Neural crest cell (in vitro differentiated cells): ENCODE measurements around the gene CAMK2B. TPM values are rescaled to one million over a fixed set of nuclear protein-coding genes. Genes with fewer than 3 reads are reported as not detected.

Source experiments
- DNase-seq: peaks from one replicate; pipeline ENCODE4 v3.0.0; 2021; ENCODE audit warnings: low read depth, mixed read lengths, low spot score
- H3K27ac Mint-ChIP-seq: one replicate; pipeline ENCODE4 v1.8.0; 2021; ENCODE audit warnings: mild to moderate bottlenecking, mixed read lengths; ENCODE audit not compliant: unreplicated experiment
- H3K27me3 Mint-ChIP-seq: 2 replicates; pipeline ENCODE4 v1.8.0; 2021; ENCODE audit warnings: low read depth, mild to moderate bottlenecking, mixed read lengths
- H3K36me3 Mint-ChIP-seq: 2 replicates; pipeline ENCODE4 v1.8.0; 2021; ENCODE audit warnings: low read depth, mild to moderate bottlenecking, mixed read lengths
- H3K4me1 Mint-ChIP-seq: 2 replicates; pipeline ENCODE4 v1.8.0; 2021; ENCODE audit warnings: mixed read lengths
- H3K4me3 Mint-ChIP-seq: one replicate; pipeline ENCODE4 v1.8.0; 2021; ENCODE audit warnings: mild to moderate bottlenecking, mixed read lengths
- H3K9me3 Mint-ChIP-seq: 2 replicates; pipeline ENCODE4 v1.8.0; 2021; ENCODE audit warnings: mixed read lengths
- long read RNA-seq: library from polyadenylated mRNA; unstranded; transcript quantifications from one replicate; pipeline ENCODE4 v2.0.0, GENCODE V29; 2020
- total RNA-seq: library from RNA; stranded (reverse); gene quantifications from 2 replicates; pipeline ENCODE4 v1.2.1, GENCODE V29; 2021
- TF ChIP-seq, protein P1 (sequence below): fragments of 200-600 bp; sonication (generic); conservative IDR thresholded peaks from 2 replicates; pipeline ENCODE4 v1.5.0; 2021; ENCODE audit warnings: antibody characterized with exemption, mild to moderate bottlenecking

Gene CAMK2B
- 1.6 and 2.4 TPM in 2 replicates for total RNA-seq
- long read RNA-seq, partial matches to known transcripts, result 0 of 1 reads
- long read RNA-seq, other reads (novel, unspliced or antisense), result 0 of 1 reads

DNA sequence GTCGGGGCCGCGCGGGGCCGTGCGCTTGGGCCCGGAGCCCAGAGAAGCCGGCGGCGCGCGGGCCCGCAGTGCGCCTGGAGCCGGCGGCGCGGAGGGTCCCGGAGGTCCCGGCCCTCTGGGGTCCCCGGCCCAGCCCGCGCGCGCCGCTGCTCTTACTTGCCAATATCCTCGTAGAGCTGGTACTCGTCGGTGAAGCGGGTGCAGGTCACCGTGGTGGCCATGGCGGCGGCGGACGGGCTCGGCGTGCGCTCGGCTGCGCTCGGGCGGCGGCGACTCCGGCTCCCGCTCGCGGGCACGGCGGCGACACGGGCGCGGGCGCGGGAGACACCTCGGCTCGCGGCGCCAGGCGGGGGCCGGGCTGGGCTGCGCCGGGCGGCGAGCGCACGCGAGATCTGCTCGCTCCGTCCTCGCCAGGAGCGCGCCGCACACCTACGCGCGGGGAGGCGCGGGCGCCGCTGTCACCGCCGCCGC is at the start of gene CAMK2B:
TSS of gene CAMK2B (minus strand) at position 394 of the 471 bp plus-strand sequence. CDS start at position 221, 173 bp downstream.
- Mint-ChIP-seq H3K27me3 (peaks cover 64% of the 10 kb centered on the region), H3K4me3 (peak within 1 kb of the TSS; percentile 97), H3K9me3 (peaks cover 4% of the 10 kb centered on the region), H3K36me3 (no peaks in the 10 kb centered on the region), H3K4me1 (peaks cover 5% of the 10 kb centered on the region), H3K27ac (no peak within 1 kb of the TSS)
- TF ChIP-seq, protein P1, sequence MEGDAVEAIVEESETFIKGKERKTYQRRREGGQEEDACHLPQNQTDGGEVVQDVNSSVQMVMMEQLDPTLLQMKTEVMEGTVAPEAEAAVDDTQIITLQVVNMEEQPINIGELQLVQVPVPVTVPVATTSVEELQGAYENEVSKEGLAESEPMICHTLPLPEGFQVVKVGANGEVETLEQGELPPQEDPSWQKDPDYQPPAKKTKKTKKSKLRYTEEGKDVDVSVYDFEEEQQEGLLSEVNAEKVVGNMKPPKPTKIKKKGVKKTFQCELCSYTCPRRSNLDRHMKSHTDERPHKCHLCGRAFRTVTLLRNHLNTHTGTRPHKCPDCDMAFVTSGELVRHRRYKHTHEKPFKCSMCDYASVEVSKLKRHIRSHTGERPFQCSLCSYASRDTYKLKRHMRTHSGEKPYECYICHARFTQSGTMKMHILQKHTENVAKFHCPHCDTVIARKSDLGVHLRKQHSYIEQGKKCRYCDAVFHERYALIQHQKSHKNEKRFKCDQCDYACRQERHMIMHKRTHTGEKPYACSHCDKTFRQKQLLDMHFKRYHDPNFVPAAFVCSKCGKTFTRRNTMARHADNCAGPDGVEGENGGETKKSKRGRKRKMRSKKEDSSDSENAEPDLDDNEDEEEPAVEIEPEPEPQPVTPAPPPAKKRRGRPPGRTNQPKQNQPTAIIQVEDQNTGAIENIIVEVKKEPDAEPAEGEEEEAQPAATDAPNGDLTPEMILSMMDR, result no peak
- DNase-seq, result no peak

DNA sequence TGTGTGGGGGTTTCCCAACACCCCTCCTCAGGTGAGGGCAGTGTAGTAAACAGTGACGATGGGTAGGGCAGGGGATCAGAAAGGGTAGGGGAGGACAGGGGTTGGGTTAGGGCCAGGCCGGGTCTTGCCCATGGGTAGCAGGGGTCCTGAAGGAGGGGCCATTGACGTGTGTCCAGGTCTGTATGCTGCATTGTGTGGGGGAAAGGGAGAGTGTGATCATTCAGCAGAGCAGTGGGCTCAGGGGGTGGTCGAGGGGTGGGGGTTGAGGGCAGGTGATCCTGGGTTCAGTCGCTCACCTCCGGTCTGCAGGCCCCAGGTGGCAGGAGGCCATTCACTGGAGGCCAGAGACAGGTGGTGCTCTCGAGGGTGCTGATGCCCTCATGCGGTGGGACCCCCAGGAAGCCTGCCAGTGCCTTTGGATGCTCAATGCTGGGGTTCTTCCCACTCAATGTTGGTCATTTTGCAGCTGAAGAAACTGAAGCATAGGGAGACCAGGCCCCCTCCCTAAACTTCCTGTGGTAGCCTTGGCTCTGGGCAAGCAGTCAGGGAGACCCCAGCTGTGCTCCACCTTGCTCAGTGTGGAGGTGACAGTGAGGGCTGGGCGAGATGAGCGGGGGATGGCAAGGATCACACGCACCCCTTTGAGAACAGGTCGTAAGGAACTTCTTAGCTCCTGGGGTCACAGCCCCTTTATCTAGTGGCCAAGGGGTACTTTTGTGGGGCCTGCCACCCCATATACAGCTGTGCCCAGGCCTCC is 48.8 kb upstream of the CAMK2B start:
- TF ChIP-seq, protein P1, result no peak
- no peak for DNase-seq
- Mint-ChIP-seq H3K36me3 (no peaks in the 10 kb centered on the region), H3K4me3 (no peak overlapping the region), H3K4me1 (peaks cover 8% of the 10 kb centered on the region), H3K27me3 (peaks cover 20% of the 10 kb centered on the region), H3K9me3 (no peaks in the 10 kb centered on the region), H3K27ac (no peak overlapping the region)

DNA sequence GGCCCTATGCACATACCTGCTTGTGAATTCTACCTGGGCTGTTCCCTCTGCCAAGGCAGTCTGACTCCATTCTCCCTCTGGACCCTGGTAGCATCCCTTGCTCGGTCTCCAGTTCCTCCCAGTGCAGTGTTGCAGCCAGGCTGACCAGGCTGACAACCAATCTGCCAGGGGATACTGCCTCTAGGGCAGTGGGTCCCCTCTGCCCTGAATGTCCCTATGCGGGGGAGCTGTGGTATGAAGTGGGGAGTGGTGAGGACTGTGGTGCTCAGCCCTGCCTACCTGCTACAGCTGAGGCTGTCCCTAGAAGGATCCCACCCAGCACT is 48.0 kb upstream of the CAMK2B start:
- peaks cover 20% of the 10 kb centered on the region for H3K27me3 Mint-ChIP-seq
- DNase-seq, result no peak
- H3K27ac Mint-ChIP-seq, result no peak overlapping the region
- TF ChIP-seq, protein P1, result no peak
- no peak overlapping the region for H3K4me3 Mint-ChIP-seq
- H3K4me1 Mint-ChIP-seq, result peaks cover under 1% of the 10 kb centered on the region
- H3K9me3 Mint-ChIP-seq, result no peaks in the 10 kb centered on the region
- H3K36me3 Mint-ChIP-seq, result no peaks in the 10 kb centered on the region

- no peak overlapping the region for H3K4me3 Mint-ChIP-seq
- TF ChIP-seq, protein P1, result no peak
- H3K27ac Mint-ChIP-seq, result no peak overlapping the region
- no peaks in the 10 kb centered on the region for H3K36me3 Mint-ChIP-seq
- no peaks in the 10 kb centered on the region for H3K9me3 Mint-ChIP-seq
- H3K27me3 Mint-ChIP-seq, result peaks cover 20% of the 10 kb centered on the region
- DNase-seq, result no peak
- no peaks in the 10 kb centered on the region for H3K4me1 Mint-ChIP-seq
These were observed 47.4 kb upstream of the CAMK2B start for GRCh38 chr7:44372560-44373417.

GRCh38 chr7:44368885-44369284 is 43.5 kb upstream of the CAMK2B start:
- no peak overlapping the region for H3K27ac Mint-ChIP-seq
- no peaks in the 10 kb centered on the region for H3K36me3 Mint-ChIP-seq
- H3K4me3 Mint-ChIP-seq, result no peak overlapping the region
- no peak for DNase-seq
- H3K4me1 Mint-ChIP-seq, result no peaks in the 10 kb centered on the region
- TF ChIP-seq, protein P1, result no peak
- H3K27me3 Mint-ChIP-seq, result peaks cover 20% of the 10 kb centered on the region
- no peaks in the 10 kb centered on the region for H3K9me3 Mint-ChIP-seq
